GM12874 (cell line): ENCODE results near the gene CHD6.

Experiments used
- CTCF ChIP-seq: IDR thresholded peaks from 2 replicates; pipeline ENCODE4 v1.5.1; 2011; ENCODE audit warnings: low read depth, mild to moderate bottlenecking, control low read depth, low read length, moderate library complexity; ENCODE audit not compliant: insufficient read depth

Gene CHD6

GRCh38 chr20:41617902-41618806 lies at the start of gene CHD6:
Gene CHD6 (minus strand): TSS chr20:41618377. CDS start chr20:41551337, 67,040 bp downstream.
- TF ChIP-seq CTCF = no peak

- TF ChIP-seq CTCF = no peak
Measured at GRCh38 chr20:41664584-41664983, 46.4 kb upstream of the CHD6 start.

- no peak for TF ChIP-seq CTCF
Measured at GRCh38 chr20:41657655-41658054, 39.5 kb upstream of the CHD6 start.

GRCh38 chr20:41655962-41656618 lies 37.9 kb upstream of the CHD6 start:
- no peak for TF ChIP-seq CTCF

GRCh38 chr20:41654884-41655283 lies 36.7 kb upstream of the CHD6 start:
- TF ChIP-seq CTCF = no peak

- no peak for TF ChIP-seq CTCF
Measured at GRCh38 chr20:41654292-41654691, 36.1 kb upstream of the CHD6 start.

GRCh38 chr20:41650231-41650948 lies 32.2 kb upstream of the CHD6 start:
- no peak for TF ChIP-seq CTCF
